ENCODE measurements around the gene RPS3A.

DNA sequence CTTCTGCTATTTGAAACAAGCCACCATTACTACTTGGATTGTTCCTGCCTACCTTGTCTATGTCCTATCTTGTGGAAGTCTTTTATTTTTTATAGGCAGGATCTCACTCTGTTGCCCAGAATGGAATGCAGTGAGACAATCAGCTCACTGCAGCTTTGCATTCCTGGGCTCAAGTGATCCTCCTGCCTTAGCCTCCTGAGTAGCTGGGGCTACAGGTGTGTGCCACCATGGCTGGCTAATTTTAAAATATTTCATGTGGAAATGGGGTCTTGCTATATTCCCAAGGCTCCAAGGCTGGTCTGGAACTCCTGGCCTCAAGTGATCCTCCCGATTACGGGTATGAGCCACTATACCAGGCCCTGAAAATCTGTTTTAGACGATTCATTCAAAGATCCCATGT, 7.6 kb downstream of the RPS3A start:
- TF ChIP-seq, protein P1, sequence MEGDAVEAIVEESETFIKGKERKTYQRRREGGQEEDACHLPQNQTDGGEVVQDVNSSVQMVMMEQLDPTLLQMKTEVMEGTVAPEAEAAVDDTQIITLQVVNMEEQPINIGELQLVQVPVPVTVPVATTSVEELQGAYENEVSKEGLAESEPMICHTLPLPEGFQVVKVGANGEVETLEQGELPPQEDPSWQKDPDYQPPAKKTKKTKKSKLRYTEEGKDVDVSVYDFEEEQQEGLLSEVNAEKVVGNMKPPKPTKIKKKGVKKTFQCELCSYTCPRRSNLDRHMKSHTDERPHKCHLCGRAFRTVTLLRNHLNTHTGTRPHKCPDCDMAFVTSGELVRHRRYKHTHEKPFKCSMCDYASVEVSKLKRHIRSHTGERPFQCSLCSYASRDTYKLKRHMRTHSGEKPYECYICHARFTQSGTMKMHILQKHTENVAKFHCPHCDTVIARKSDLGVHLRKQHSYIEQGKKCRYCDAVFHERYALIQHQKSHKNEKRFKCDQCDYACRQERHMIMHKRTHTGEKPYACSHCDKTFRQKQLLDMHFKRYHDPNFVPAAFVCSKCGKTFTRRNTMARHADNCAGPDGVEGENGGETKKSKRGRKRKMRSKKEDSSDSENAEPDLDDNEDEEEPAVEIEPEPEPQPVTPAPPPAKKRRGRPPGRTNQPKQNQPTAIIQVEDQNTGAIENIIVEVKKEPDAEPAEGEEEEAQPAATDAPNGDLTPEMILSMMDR (IDR thresholded peaks at IDR 0.05; ENCODE audit: insufficient read depth, low read length, poor library complexity, severe bottlenecking) = no peak
- no peak for TF ChIP-seq EZH2phosphoT487 (conservative IDR thresholded peaks at IDR 0.05; ENCODE audit: low read length)
